Caco-2 (cell line): ENCODE measurements around the gene ALG14. TPM values are rescaled to one million over a fixed set of nuclear protein-coding genes. Genes with fewer than 3 reads are reported as not detected.
"Not testable (repeated sequence)": the region's sequence is repeated elsewhere in the genome, so short reads cannot be mapped to it uniquely, and the experiment has no call there.

Experiments used
- BruUV-seq: library from RNA; stranded (reverse); fragments of 400-500 nt; replicated peaks from 2 replicates; lab custom pipeline; 2021; lab: Mats Ljungman, UMichigan
- CTCF ChIA-PET: fragments of 300-600 bp; sonication (Branson Sonifier 250); formaldehyde crosslinking; loops from one replicate; lab custom pipeline; 2022; ENCODE audit warnings: antibody characterized with exemption; lab: Charles Lee
- POLR2A ChIA-PET: fragments of 300-600 bp; sonication (Branson Sonifier 250); formaldehyde crosslinking; loops from one replicate; lab custom pipeline; 2022; ENCODE audit warnings: antibody characterized with exemption; lab: Charles Lee
- DNase-seq, 2 experiments: peaks; one replicate each; pipeline versions ENCODE4 v3.0.0 to v3.0.0-alpha.2; 2020 to 2022
- H3K27me3 ChIP-seq: replicated peaks from 2 replicates; pipeline ENCODE4 v1.6.0; 2011; ENCODE audit warnings: low read length; ENCODE audit not compliant: control insufficient read depth, insufficient read depth
- H3K36me3 ChIP-seq: 2 replicates; pipeline ENCODE4 v1.5.1; 2011; ENCODE audit warnings: low read length; ENCODE audit not compliant: control insufficient read depth, insufficient read depth
- H3K4me1 ChIP-seq: fragments of 250-450 bp; sonication (Bioruptor Pico); 2 replicates; pipeline ENCODE4 v1.5.1; 2020; ENCODE audit warnings: mild to moderate bottlenecking
- H3K4me3 ChIP-seq: 2 replicates; pipeline ENCODE4 v1.5.1; 2011; ENCODE audit warnings: low read depth, mild to moderate bottlenecking, control low read depth, low read length
- H3K9me3 ChIP-seq: fragments of 250-450 bp; sonication (Bioruptor Pico); 2 replicates; pipeline ENCODE4 v1.5.1; 2020; ENCODE audit warnings: mild to moderate bottlenecking, moderate library complexity
- H3K27ac Mint-ChIP-seq: one replicate; pipeline ENCODE4 v1.8.0; 2022; ENCODE audit warnings: mixed read lengths; ENCODE audit not compliant: unreplicated experiment
- H3K27me3 Mint-ChIP-seq: one replicate; pipeline ENCODE4 v1.8.0; 2022; ENCODE audit warnings: mixed read lengths; ENCODE audit not compliant: insufficient read depth, unreplicated experiment
- H3K36me3 Mint-ChIP-seq: one replicate; pipeline ENCODE4 v1.8.0; 2022; ENCODE audit warnings: mild to moderate bottlenecking, mixed read lengths; ENCODE audit not compliant: insufficient read depth, unreplicated experiment
- H3K4me1 Mint-ChIP-seq: one replicate; pipeline ENCODE4 v1.8.0; 2022; ENCODE audit warnings: low read depth, mixed read lengths; ENCODE audit not compliant: unreplicated experiment
- H3K4me3 Mint-ChIP-seq: one replicate; pipeline ENCODE4 v1.8.0; 2022; ENCODE audit warnings: mild to moderate bottlenecking, moderate library complexity, mixed read lengths; ENCODE audit not compliant: unreplicated experiment
- H3K9me3 Mint-ChIP-seq: one replicate; pipeline ENCODE4 v1.8.0; 2022; ENCODE audit warnings: mixed read lengths; ENCODE audit not compliant: unreplicated experiment
- intact Hi-C: fragments of 100-400 bp; cut with micrococcal nuclease; formaldehyde crosslinking; loops from one replicate; pipeline ENCODE4 v1.10.0; 2022; ENCODE audit not compliant: unreplicated experiment
- total RNA-seq: library from RNA; stranded (reverse); gene quantifications from 2 replicates; pipeline ENCODE4 v1.2.3, GENCODE V29; 2022
- TF ChIP-seq, protein P1 (sequence below), 2 experiments: fragments of 200-600 bp in 1 of 2; IDR thresholded peaks; 1 replicate in 1 of 2; 2 replicates in 1 of 2; pipeline versions ENCODE4 v1.5.1 to v1.8.0; 2011 to 2022; ENCODE audit warnings: antibody characterized with exemption in 1 of 2, control low read depth in 1 of 2, inconsistent platforms in 1 of 2, low read depth in 1 of 2, low read length in 1 of 2, mild to moderate bottlenecking in 1 of 2, moderate library complexity in 1 of 2; ENCODE audit not compliant: insufficient read depth in 1 of 2, severe bottlenecking in 1 of 2, unreplicated experiment in 1 of 2

ALG14 gene
- total RNA-seq, 1 experiment from 2014 or later: 4.5 TPM

DNA sequence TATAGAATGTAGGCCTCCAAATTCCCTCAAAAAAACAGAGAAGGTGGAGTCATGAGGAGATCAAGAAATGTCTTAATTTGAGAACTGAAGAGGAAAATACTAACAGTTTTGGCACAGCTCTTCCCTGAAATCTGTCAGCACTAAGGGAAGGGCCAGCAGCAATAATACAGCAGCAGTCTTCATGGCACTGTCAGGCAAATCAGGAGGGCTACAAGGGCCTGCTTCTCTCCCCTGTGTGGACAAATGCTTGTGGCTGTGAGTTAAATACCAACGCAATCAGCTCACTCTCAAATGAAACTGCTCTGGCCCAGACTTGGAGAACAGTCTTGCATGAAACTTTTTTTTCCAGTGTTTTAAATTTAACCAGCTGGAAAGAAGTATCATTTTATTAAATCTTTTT, 125.3 kb downstream of the ALG14 start:
- no peaks in the 10 kb centered on the region for H3K27me3 Mint-ChIP-seq
- peaks cover 20% of the 10 kb centered on the region for H3K4me1 ChIP-seq
- no TSS peak for BruUV-seq
- intact Hi-C loops: no loop called here
- H3K36me3 ChIP-seq: no peaks in the 10 kb centered on the region
- CTCF ChIA-PET: no interaction called here
- TF ChIP-seq, protein P1, sequence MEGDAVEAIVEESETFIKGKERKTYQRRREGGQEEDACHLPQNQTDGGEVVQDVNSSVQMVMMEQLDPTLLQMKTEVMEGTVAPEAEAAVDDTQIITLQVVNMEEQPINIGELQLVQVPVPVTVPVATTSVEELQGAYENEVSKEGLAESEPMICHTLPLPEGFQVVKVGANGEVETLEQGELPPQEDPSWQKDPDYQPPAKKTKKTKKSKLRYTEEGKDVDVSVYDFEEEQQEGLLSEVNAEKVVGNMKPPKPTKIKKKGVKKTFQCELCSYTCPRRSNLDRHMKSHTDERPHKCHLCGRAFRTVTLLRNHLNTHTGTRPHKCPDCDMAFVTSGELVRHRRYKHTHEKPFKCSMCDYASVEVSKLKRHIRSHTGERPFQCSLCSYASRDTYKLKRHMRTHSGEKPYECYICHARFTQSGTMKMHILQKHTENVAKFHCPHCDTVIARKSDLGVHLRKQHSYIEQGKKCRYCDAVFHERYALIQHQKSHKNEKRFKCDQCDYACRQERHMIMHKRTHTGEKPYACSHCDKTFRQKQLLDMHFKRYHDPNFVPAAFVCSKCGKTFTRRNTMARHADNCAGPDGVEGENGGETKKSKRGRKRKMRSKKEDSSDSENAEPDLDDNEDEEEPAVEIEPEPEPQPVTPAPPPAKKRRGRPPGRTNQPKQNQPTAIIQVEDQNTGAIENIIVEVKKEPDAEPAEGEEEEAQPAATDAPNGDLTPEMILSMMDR (IDR thresholded peaks at IDR 0.05; ENCODE audit: insufficient read depth in 1 of 2, low read depth in 1 of 2, low read length in 1 of 2, severe bottlenecking in 1 of 2, unreplicated experiment in 1 of 2): no peak
- no peaks in the 10 kb centered on the region for H3K9me3 Mint-ChIP-seq
- no peak overlapping the region for H3K4me3 Mint-ChIP-seq
- H3K36me3 Mint-ChIP-seq: no peaks in the 10 kb centered on the region
- H3K27ac Mint-ChIP-seq: no peak overlapping the region
- no peaks in the 10 kb centered on the region for H3K27me3 ChIP-seq
- DNase-seq: no peak
- H3K4me1 Mint-ChIP-seq: peaks cover 18% of the 10 kb centered on the region
- no peaks in the 10 kb centered on the region for H3K9me3 ChIP-seq
- H3K4me3 ChIP-seq: no peak overlapping the region
- POLR2A ChIA-PET: no interaction called here

DNA sequence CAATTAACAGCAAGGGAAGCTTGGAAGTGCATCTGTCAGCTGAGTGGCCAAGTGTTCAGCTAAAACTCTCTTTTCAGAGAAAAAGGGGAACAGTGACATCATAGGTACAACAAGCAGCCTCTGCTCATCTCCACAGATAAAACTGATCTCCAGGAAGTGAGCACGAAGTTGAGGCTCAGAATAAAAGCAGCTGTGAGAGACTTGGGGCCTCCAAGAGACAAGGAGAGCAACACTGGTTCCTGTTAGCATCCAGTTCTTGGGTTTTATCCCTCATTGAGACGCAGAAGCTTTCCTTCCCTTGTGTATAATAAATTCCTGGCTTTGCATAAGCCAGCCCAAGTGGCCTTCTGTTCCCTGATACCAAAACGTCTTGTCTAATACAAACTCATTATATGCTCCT, 125.9 kb downstream of the ALG14 start:
- POLR2A ChIA-PET: no interaction called here
- CTCF ChIA-PET: no interaction called here

DNA sequence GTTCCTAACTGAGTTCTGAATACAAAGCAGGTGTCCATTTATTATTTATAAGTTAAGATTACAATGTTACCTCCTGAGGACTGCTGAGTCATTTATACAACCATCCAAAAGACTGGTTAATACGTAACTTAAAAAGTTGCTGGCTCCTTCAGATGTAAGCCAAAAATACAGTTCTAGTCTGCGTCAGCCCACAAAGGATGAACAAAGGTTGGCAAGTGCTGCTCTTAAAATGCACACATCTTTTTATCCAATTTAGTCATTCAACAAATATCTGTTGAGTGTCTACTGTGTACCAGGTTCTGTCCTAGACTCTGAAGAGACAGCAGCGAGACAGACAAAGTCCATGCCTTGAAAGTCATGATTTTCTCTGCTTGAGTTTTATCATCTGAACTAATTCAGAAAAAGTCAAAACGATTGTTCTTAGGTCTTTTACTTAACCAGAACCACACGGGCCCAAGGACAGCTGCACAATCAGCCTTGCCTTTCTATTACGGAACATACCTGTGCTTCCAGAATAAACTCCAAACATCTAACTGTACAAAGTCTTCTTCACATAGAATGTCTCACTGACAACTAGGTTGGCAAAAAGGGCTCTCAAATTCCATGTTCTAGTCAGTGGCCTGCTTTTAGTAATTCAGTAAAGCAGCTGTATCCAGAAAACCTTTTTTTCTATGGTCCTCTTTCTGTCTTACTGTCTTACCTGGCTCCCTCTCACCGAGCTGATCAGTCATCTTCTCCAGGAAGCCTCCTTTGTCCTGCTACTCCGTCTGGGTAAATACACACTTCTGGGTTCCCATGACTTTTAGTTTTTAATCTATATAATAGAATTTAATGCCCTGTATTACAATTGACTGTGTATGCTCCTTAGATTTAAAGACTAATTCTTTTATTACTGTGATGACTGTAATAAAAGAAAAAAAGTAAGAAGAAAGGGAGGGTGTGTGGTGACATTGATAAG, 130.3 kb downstream of the ALG14 start:
- Histone ChIP-seq H3K4me1 (peaks cover 38% of the 10 kb centered on the region), H3K27me3 (no peaks in the 10 kb centered on the region), H3K9me3 (no peaks in the 10 kb centered on the region), H3K36me3 (no peaks in the 10 kb centered on the region), H3K4me3 (no peak overlapping the region)
- H3K27ac Mint-ChIP-seq: peak overlapping the region; percentile 59
- H3K9me3 Mint-ChIP-seq: no peaks in the 10 kb centered on the region
- TF ChIP-seq, protein P1 (IDR thresholded peaks at IDR 0.05; ENCODE audit: insufficient read depth in 1 of 2, low read depth in 1 of 2, low read length in 1 of 2, severe bottlenecking in 1 of 2, unreplicated experiment in 1 of 2): no peak
- H3K27me3 Mint-ChIP-seq: no peaks in the 10 kb centered on the region
- BruUV-seq: TSS peak; percentile 63
- intact Hi-C loops: no loop called here
- H3K4me1 Mint-ChIP-seq: peaks cover 16% of the 10 kb centered on the region
- no peak overlapping the region for H3K4me3 Mint-ChIP-seq
- ChIA-PET CTCF (no interaction called here), POLR2A (interaction anchor here (0.6 kb wide), 1 partner anchor 175 kb away, joined by 3 read pairs; no protein-coding TSS in a partner anchor)
- H3K36me3 Mint-ChIP-seq: peaks cover 12% of the 10 kb centered on the region
- peak in 1 of 2 experiments; percentile 14 for DNase-seq

More for the DNA sequence above, 125.9 kb downstream of the ALG14 start:
- H3K4me3 Mint-ChIP-seq: no peak overlapping the region
- Histone ChIP-seq H3K27me3 (no peaks in the 10 kb centered on the region), H3K9me3 (no peaks in the 10 kb centered on the region), H3K4me3 (no peak overlapping the region), H3K36me3 (no peaks in the 10 kb centered on the region), H3K4me1 (peaks cover 23% of the 10 kb centered on the region)
- H3K9me3 Mint-ChIP-seq: no peaks in the 10 kb centered on the region
- TF ChIP-seq, protein P1 (IDR thresholded peaks at IDR 0.05; ENCODE audit: insufficient read depth in 1 of 2, low read depth in 1 of 2, low read length in 1 of 2, severe bottlenecking in 1 of 2, unreplicated experiment in 1 of 2): no peak
- intact Hi-C loops: no loop called here
- no peak for DNase-seq
- peaks cover 18% of the 10 kb centered on the region for H3K4me1 Mint-ChIP-seq
- H3K36me3 Mint-ChIP-seq: no peaks in the 10 kb centered on the region
- no TSS peak for BruUV-seq
- no peak overlapping the region for H3K27ac Mint-ChIP-seq
- H3K27me3 Mint-ChIP-seq: no peaks in the 10 kb centered on the region

DNA sequence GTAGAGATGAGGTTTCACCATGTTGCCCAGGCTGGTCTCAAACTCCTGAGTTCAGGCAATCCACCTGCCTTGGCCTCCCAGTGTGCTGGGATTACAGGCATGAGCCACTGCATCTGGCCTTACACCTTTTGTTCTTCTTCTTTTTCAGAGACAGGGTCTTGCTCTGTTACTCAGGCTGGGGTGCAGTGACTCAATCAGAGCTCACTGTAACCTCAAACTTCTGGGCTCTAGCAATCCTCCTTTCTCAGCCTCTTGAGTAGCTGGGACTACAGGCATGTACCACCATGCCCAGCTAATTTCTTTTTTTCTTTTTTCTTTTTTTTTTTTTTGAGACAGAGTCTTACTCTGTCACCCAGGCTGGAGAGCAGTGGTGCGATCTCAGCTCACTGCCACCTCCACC, 131.3 kb downstream of the ALG14 start:
- BruUV-seq, H3K36me3 ChIP-seq, DNase-seq, H3K9me3 Mint-ChIP-seq, H3K4me3 Mint-ChIP-seq, H3K27me3 ChIP-seq, CTCF ChIA-PET, intact Hi-C loops, H3K27me3 Mint-ChIP-seq, H3K4me3 ChIP-seq, H3K9me3 ChIP-seq: not testable (repeated sequence)
- peaks cover 19% of the 10 kb centered on the region for H3K4me1 Mint-ChIP-seq
- H3K36me3 Mint-ChIP-seq: peaks cover 12% of the 10 kb centered on the region
- H3K27ac Mint-ChIP-seq: peak overlapping the region; percentile 59
- POLR2A ChIA-PET: interaction anchor here (0.6 kb wide), 1 partner anchor 176 kb away, joined by 3 read pairs; no protein-coding TSS in a partner anchor
- peaks cover 38% of the 10 kb centered on the region for H3K4me1 ChIP-seq
